ENCODE data around the gene PLA2G2F.

PLA2G2F gene

GRCh38 chr1:20198296-20198695, 59.2 kb downstream of the PLA2G2F start:
- TF ChIP-seq CTCF (IDR thresholded peaks at IDR 0.05): no peak

GRCh38 chr1:20198918-20199317, 59.8 kb downstream of the PLA2G2F start:
- no peak for TF ChIP-seq CTCF (IDR thresholded peaks at IDR 0.05)

- no peak for TF ChIP-seq CTCF (IDR thresholded peaks at IDR 0.05)
These were observed 60.3 kb downstream of the PLA2G2F start for GRCh38 chr1:20199403-20199802.

GRCh38 chr1:20199840-20200239, 60.7 kb downstream of the PLA2G2F start:
- TF ChIP-seq CTCF (IDR thresholded peaks at IDR 0.05): no peak

All from LNCAP (cell line).